Hematopoietic multipotent progenitor cell treated with erythropoietin and hydrocortisone succinate and interleukin-3 and kit ligand, for 8 days (in vitro differentiated cells): Measurements from ENCODE around the gene NES.
A peak's percentile ranks its signal among the peaks of the same experiment; 100 is the strongest.

Experiments
- DNase-seq: peaks from one replicate; pipeline ENCODE4 v3.0.0-alpha.2; 2015

Gene NES

GRCh38 chr1:156681196-156681960 lies 4.2 kb upstream of the NES start:
- no peak for DNase-seq

- DNase-seq, result no peak
These were observed 2.8 kb upstream of the NES start for GRCh38 chr1:156680056-156680455.

GRCh38 chr1:156677616-156678596 lies 699 bp upstream of the NES start:
- peak; percentile 60 for DNase-seq

- DNase-seq, result no peak
These were observed 940 bp downstream of the NES start for GRCh38 chr1:156676114-156676819.

- DNase-seq, result no peak
These were observed 1.7 kb downstream of the NES start for GRCh38 chr1:156675210-156676113.

- no peak for DNase-seq
These were observed 3.7 kb downstream of the NES start for GRCh38 chr1:156673387-156674121.

- DNase-seq, result no peak
These were observed 5.4 kb downstream of the NES start for GRCh38 chr1:156671804-156672203.

- no peak for DNase-seq
These were observed 6.4 kb downstream of the NES start for GRCh38 chr1:156670791-156671190.

GRCh38 chr1:156670359-156670758 lies 6.8 kb downstream of the NES start:
- no peak for DNase-seq

GRCh38 chr1:156669794-156670193 lies 7.4 kb downstream of the NES start:
- DNase-seq, result no peak

GRCh38 chr1:156668801-156669637 lies 8.2 kb downstream of the NES start:
- no peak for DNase-seq

GRCh38 chr1:156667968-156668709 lies 9.1 kb downstream of the NES start:
- no peak for DNase-seq

GRCh38 chr1:156667610-156667967 lies 9.6 kb downstream of the NES start:
- DNase-seq, result no peak

GRCh38 chr1:156666862-156667609 lies 10.2 kb downstream of the NES start:
- DNase-seq, result no peak

GRCh38 chr1:156665539-156665938 lies 11.7 kb downstream of the NES start:
- no peak for DNase-seq

GRCh38 chr1:156664767-156665411 lies 12.3 kb downstream of the NES start:
- no peak for DNase-seq

- DNase-seq, result no peak
These were observed 13.0 kb downstream of the NES start for GRCh38 chr1:156664046-156664766.

- DNase-seq, result no peak
These were observed 14.0 kb downstream of the NES start for GRCh38 chr1:156663178-156663577.
